HEK293T (cell line): ENCODE results near the gene SLC22A6.

ENCODE experiments used
- ARNT ChIP-seq: fragments of 450-650 bp; IDR thresholded peaks from 2 replicates; pipeline ENCODE4 v1.6.1; 2017; ENCODE audit warnings: mild to moderate bottlenecking
- BHLHE40 ChIP-seq: fragments of 450-650 bp; IDR thresholded peaks from 2 replicates; pipeline ENCODE4 v1.6.1; 2016; ENCODE audit warnings: mild to moderate bottlenecking, moderate library complexity, borderline replicate concordance
- ELF4 ChIP-seq: fragments of 450-650 bp; IDR thresholded peaks from 2 replicates; pipeline ENCODE4 v1.6.1; 2017; ENCODE audit warnings: antibody characterized with exemption
- FOXA1 ChIP-seq: fragments of 450-650 bp; IDR thresholded peaks from 2 replicates; pipeline ENCODE4 v1.6.1; 2016; ENCODE audit warnings: mild to moderate bottlenecking
- FOXK2 ChIP-seq: fragments of 450-650 bp; IDR thresholded peaks from 2 replicates; pipeline ENCODE4 v1.6.1; 2016; ENCODE audit warnings: mild to moderate bottlenecking
- FOXM1 ChIP-seq: fragments of 450-650 bp; IDR thresholded peaks from 2 replicates; pipeline ENCODE4 v1.6.1; 2017; ENCODE audit warnings: mild to moderate bottlenecking, borderline replicate concordance
- HDGF ChIP-seq: fragments of 450-650 bp; IDR thresholded peaks from 2 replicates; pipeline ENCODE4 v1.6.1; 2017; ENCODE audit warnings: antibody characterized with exemption, borderline replicate concordance
- L3MBTL2 ChIP-seq: fragments of 450-650 bp; conservative IDR thresholded peaks from 2 replicates; pipeline ENCODE4 v1.6.1; 2016; ENCODE audit warnings: mild to moderate bottlenecking
- LEF1 ChIP-seq: fragments of 450-650 bp; IDR thresholded peaks from 2 replicates; pipeline ENCODE4 v1.6.1; 2017; ENCODE audit warnings: mild to moderate bottlenecking, borderline replicate concordance
- NFRKB ChIP-seq: fragments of 450-650 bp; IDR thresholded peaks from 2 replicates; pipeline ENCODE4 v1.6.1; 2016; ENCODE audit warnings: mild to moderate bottlenecking, moderate library complexity
- SP1 ChIP-seq: fragments of 450-650 bp; IDR thresholded peaks from 2 replicates; pipeline ENCODE4 v1.6.1; 2017
- ZNF384 ChIP-seq: fragments of 450-650 bp; IDR thresholded peaks from 2 replicates; pipeline ENCODE4 v1.6.1; 2016

DNA sequence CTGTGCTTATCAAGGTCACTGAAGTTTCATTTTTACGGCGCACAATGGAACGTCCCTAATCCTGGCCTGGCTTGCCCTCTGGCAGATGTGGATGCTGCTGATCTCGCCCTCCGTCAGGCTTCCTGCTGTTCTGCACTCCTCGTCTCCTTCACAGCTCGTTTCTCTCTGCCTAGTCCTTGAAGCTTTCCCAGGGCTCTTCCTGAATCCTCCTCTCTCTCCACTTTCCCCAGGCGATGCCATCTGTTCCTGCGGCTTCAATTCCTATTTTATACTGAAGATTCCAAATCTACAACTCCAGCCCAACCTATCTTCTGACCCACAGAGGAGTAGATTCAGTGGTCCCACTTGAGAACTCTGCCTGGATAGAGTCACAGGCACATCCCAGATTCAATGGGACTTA, 16.7 kb upstream of the SLC22A6 start:
- no peak for TF ChIP-seq BHLHE40
- no peak for TF ChIP-seq ARNT
- TF ChIP-seq SP1: no peak
- no peak for TF ChIP-seq FOXM1
- no peak for TF ChIP-seq LEF1
- no peak for TF ChIP-seq FOXK2
- TF ChIP-seq NFRKB: no peak
- no peak for TF ChIP-seq ELF4
- no peak for TF ChIP-seq HDGF
- TF ChIP-seq L3MBTL2: no peak
- TF ChIP-seq FOXA1: no peak
- TF ChIP-seq ZNF384: no peak
